HFF-Myc (cell line): Measurements from ENCODE around the gene ALK.

ENCODE experiments used
- DNase-seq: peaks from one replicate; pipeline ENCODE4 v3.0.0-alpha.2; 2011; ENCODE audit warnings: low read depth; ENCODE audit errors: extremely low read depth
- H3K4me3 ChIP-seq: replicated peaks from 2 replicates; pipeline ENCODE4 v1.5.1; 2011; ENCODE audit warnings: low read depth, mild to moderate bottlenecking, control low read depth, low read length
- CTCF ChIP-seq: IDR thresholded peaks from 2 replicates; pipeline ENCODE4 v1.5.1; 2012; ENCODE audit warnings: mild to moderate bottlenecking, low read depth, low read length, control low read depth; ENCODE audit errors: missing control alignments

The ALK gene

DNA sequence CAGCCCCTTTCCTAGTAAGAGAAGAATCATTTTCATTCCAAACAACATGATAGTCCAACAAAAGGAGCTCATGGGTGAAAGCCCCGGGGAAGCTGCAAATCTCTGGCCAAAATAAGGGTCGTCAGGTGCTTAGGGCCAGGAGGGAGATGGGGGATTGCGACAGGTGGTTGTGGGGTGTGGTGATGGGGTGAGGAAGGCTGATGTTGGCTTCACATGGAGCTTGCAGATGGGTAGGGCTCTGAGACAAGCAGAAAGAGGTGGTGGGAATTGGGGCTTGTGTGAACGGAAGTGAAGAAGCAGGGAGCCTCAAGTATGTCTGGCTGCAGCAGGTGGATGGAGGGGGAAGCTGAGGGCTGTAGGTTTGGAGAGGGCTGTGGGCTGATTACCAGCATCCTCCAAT is 680.0 kb downstream of the ALK start:
- TF ChIP-seq CTCF: no peak

DNA sequence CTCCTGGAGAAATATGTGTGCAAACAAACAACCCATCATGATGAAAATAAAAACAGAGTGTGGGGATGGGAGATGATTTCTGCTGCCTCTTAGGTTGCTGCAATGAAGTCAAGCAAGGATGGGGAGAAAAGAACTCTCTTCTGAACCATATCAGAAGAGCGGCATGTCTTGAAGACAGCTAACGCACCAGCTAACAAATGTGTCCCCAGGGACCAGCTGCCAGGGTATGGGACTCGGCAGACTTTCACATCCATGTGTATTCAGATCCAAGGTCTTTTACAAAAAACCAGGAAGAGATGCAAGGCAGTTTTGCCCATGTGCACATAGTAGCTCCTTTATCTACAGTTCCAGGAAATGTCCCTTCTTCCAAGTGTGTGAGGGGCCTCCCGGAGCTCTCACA is 680.8 kb downstream of the ALK start:
- no peak overlapping the region for H3K4me3 ChIP-seq
- no peak for TF ChIP-seq CTCF

More for the DNA sequence above, 680.0 kb downstream of the ALK start:
- DNase-seq: no peak
- no peak overlapping the region for H3K4me3 ChIP-seq

DNA sequence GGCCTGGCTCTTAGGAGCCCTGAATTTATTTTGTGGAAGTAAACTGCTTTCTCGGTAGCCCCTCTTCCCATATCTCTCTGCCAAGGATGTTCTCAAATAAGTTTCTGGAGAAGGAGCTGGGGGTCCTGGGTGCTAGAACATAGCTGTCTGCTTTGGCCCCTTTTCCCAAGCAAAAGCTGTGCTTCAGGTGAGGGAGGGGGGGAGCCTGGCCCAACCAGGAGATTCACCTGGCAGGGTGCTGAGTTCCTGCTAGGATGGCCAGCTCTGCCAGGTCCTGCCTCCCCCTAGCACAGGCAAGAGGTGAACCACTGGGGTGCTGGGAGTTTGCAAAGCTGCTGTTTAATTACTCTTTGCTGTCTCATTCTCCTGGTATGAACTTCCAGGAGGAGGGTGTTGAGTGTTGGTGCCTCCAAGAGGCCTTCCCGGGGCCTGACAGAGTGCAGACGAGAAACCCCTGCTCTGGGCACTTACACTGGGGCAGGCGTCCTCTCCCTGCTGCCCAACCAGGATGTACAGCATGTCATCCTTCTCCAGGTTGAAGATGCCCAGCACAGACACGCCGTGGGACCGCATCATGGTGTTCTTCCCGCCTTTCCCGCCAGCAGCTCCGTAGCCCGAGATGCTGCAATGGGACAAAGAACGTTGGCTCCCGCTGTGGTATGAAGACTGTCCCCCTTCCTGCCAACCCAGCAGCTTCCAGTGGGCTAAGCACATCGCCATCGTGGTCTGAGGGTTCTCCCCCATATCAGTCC is 682.0 kb downstream of the ALK start:
- no peak for TF ChIP-seq CTCF
- H3K4me3 ChIP-seq: no peak overlapping the region
- DNase-seq: no peak

More for the DNA sequence above, 680.8 kb downstream of the ALK start:
- no peak for DNase-seq

DNA sequence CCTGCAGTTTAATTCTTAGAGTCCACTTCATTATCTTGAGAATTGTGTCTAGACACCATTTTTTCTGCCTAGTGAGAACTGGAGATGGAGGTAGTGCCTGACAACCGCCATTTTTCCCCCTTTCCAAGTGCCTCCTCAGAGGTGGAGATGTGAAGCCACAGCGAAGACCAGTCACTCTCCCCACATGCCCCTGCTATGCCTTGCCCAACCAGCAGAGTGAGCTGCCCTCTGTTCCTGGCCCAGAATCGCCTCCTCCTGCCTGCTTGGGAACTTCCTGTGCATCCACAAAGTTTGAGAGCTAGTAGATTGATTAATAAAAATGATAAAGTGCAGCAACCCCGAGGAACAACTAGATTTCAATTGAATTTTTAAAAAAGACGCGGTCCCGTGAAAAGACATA is 682.9 kb downstream of the ALK start:
- no peak for DNase-seq
- H3K4me3 ChIP-seq: no peak overlapping the region
- peak; percentile 76 for TF ChIP-seq CTCF

DNA sequence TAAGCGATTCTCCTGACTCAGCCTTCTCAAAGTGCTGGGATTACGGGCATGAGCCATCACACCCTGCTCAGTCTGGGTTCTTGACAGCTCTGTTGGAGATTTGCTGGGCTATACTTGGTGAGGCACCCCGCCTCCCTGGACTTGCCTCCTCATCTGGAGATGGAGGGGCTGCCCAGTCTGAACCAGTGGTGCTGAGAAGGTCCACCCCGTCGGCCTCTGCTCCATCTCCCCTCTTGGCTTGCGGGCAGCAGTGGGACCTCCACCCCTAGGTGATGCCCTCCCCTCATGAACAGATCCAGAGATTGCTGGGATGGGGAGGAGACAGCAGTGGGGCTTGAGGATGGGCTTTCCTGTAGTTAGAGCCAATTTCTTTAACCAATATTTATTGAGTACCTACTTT is 685.3 kb downstream of the ALK start:
- H3K4me3 ChIP-seq: no peak overlapping the region
- TF ChIP-seq CTCF: no peak
- no peak for DNase-seq

DNA sequence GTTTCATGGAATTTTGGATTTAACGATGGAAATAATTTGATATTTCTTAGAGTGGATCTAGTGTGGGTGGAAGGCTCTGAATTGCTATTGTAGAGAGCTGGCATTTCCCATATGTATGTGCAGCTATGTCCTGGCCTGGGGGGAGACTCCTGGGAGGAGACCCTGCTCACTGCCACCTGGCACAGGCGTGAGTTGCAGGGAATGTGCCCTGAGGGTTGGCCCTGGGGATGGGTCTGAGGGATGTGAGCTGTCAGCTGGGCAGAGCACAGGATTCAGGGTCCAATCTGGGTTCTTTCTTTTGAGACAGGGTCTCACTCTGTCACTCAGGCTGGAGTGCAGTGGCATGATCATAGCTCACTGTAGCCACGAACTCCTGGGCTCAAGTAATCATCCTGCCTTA is 686.0 kb downstream of the ALK start:
- no peak for DNase-seq
- no peak for TF ChIP-seq CTCF
- H3K4me3 ChIP-seq: no peak overlapping the region

- DNase-seq: no peak
- no peak overlapping the region for H3K4me3 ChIP-seq
- no peak for TF ChIP-seq CTCF
Measured at GRCh38 chr2:29233428-29233827, 688.0 kb downstream of the ALK start.
